Kidney (tissue), 14 donors: Measurements from ENCODE around the gene APP. TPM values are rescaled to one million over a fixed set of nuclear protein-coding genes. Genes with fewer than 3 reads are reported as not detected.
"Not testable (repeated sequence)": the region's sequence is repeated elsewhere in the genome, so short reads cannot be mapped to it uniquely, and the experiment has no call there.

ENCODE experiments used
- DNase-seq, 5 donors: peaks; one replicate each; pipeline ENCODE4 v3.0.0-alpha.2; 2013 to 2020
- FAIRE-seq: peaks from 2 replicates; lab custom pipeline; 2012; peaks lifted over from hg19 to GRCh38; lab: Jason Lieb, UNC
- H3K27ac ChIP-seq, 2 donors: one replicate each; pipeline ENCODE4 v1.7.0; 2013; ENCODE audit warnings: low read depth in 2 of 2, low read length in 2 of 2, inconsistent platforms in 1 of 2
- H3K27me3 ChIP-seq: one replicate; pipeline ENCODE4 v1.7.1; 2013; ENCODE audit warnings: low read length, inconsistent platforms; ENCODE audit not compliant: control insufficient read depth, insufficient read depth
- H3K36me3 ChIP-seq, 3 donors: one replicate each; pipeline versions ENCODE4 v1.7.0 to v1.7.1; 2013; ENCODE audit warnings: low read length in 3 of 3, control low read depth in 1 of 3, inconsistent platforms in 1 of 3; ENCODE audit not compliant: insufficient read depth in 3 of 3, control insufficient read depth in 2 of 3
- H3K4me1 ChIP-seq, 3 donors: one replicate each; pipeline versions ENCODE4 v1.7.0 to v1.7.1; 2013; ENCODE audit warnings: low read length in 3 of 3, inconsistent platforms in 1 of 3, low read depth in 1 of 3; ENCODE audit not compliant: control insufficient read depth in 2 of 3, insufficient read depth in 2 of 3
- H3K4me3 ChIP-seq, 3 donors: one replicate each; pipeline versions ENCODE4 v1.7.0 to v1.8.1; 2013; ENCODE audit warnings: low read length in 3 of 3, control low read depth in 1 of 3, inconsistent platforms in 1 of 3
- H3K9ac ChIP-seq, 3 donors: one replicate each; pipeline versions ENCODE4 v1.7.0 to v1.7.1; 2013; ENCODE audit warnings: low read length in 3 of 3, control low read depth in 1 of 3, inconsistent platforms in 1 of 3
- H3K9me3 ChIP-seq, 3 donors: one replicate each; pipeline versions ENCODE4 v1.7.0 to v1.7.1; 2013; ENCODE audit warnings: low read length in 3 of 3, control low read depth in 1 of 3, inconsistent platforms in 1 of 3; ENCODE audit not compliant: control insufficient read depth in 2 of 3, insufficient read depth in 1 of 3
- CTCF ChIP-seq: IDR thresholded peaks from 3 replicates; pipeline ENCODE4 v1.5.1; 2012; ENCODE audit warnings: mild to moderate bottlenecking, moderate library complexity, borderline replicate concordance; ENCODE audit not compliant: insufficient read depth; ENCODE audit errors: extremely low read depth
- intact Hi-C: fragments of 100-400 bp; cut with DNase I; formaldehyde crosslinking; loops from one replicate; pipeline ENCODE4 v1.11.1; 2022
- polyA plus RNA-seq: library from polyadenylated mRNA; stranded (reverse); fragments of 350-450 nt; fragmentation: Illumina TruSeq; extraction: RNeasy Lipid Tissue Mini Kit (QIAGEN cat#74804); gene quantifications from one replicate; pipeline ENCODE4 v1.2.3, GENCODE V29; 2014; ENCODE audit warnings: low read depth, low replicate concordance; ENCODE audit not compliant: insufficient read depth
- total RNA-seq: library from RNA; stranded (reverse); fragmentation: NEBNext Ultra II Directional; extraction: Animal tissue kit (Norgen Biotek cat#: 25700); gene quantifications from one replicate; pipeline ENCODE4 v1.2.1, GENCODE V29; 2021
- donor health status: control.
- donor health status: control.
- donor health status: control.
- donor health status: control.
- donor health status: control.
- donor health status: DM: yes; HTN: yes; CAD: no.
- donor health status: Normal renal cell carcinoma (clear cell type).

The APP gene
- total and polyA plus RNA-seq, 2 donors from 2014 or later = 472 to 1,303 TPM

DNA sequence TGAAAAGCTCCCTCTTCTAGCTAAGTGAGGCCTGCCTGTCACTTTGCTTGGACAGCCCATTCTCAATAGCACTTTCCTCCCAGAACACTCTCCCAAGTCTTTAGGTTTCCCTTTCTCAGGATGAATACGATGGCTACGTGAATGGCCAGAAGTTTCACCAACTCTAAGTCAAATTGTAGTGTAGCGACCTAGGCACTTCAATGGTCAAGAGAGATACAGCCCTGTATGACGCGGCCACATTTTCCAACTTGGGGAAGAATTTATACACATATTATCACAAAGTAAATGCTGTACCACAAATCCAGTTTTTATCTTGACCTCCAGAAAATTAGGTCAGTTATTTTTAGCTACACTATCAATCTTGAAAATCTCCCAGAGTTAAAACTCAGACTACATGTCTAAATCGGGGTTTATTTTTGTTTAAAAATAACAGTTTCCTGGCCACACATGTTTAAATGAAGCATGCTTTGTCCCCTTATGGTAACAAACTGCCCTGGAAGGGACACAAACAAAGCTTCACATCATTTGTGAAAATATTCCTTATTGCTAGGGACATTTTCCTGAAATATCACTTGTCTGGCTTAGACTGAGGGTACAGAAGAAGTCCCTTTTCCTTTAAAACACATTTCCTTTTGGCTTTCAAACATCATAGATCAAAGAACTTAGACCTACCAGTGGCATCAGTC, 243.2 kb downstream of the APP start:
- FAIRE-seq (no peak), DNase-seq (no peak)
- H3K4me3 ChIP-seq = peak overlapping the region in 1 of 3 donors; percentile 8
- H3K9ac ChIP-seq = no peak overlapping the region
- H3K27ac ChIP-seq = peak overlapping the region; percentile 37 to 87
- no peaks in the 10 kb centered on the region for H3K9me3 ChIP-seq
- H3K4me1 ChIP-seq = peaks cover 0 to 17% (median 12%) of the 10 kb centered on the region in 3 donors
- no peak for TF ChIP-seq CTCF
- H3K36me3 ChIP-seq = no peaks in the 10 kb centered on the region
- H3K27me3 ChIP-seq = no peaks in the 10 kb centered on the region
- intact Hi-C loops = no loop called here

- peak; percentile 49 for FAIRE-seq
- DNase-seq = peak in 1 of 5 donors; percentile 53
- peak overlapping the region; percentile 54 to 86 for H3K27ac ChIP-seq
- no peaks in the 10 kb centered on the region for H3K27me3 ChIP-seq
- peaks cover 0 to 14% (median 12%) of the 10 kb centered on the region in 3 donors for H3K4me1 ChIP-seq
- no peak for TF ChIP-seq CTCF
- no peaks in the 10 kb centered on the region for H3K36me3 ChIP-seq
- no peak overlapping the region for H3K4me3 ChIP-seq
- no peaks in the 10 kb centered on the region for H3K9me3 ChIP-seq
- intact Hi-C loops = no loop called here
- H3K9ac ChIP-seq = no peak overlapping the region
Observed at GRCh38 chr21:25925936-25926335, 244.6 kb downstream of the APP start.

DNA sequence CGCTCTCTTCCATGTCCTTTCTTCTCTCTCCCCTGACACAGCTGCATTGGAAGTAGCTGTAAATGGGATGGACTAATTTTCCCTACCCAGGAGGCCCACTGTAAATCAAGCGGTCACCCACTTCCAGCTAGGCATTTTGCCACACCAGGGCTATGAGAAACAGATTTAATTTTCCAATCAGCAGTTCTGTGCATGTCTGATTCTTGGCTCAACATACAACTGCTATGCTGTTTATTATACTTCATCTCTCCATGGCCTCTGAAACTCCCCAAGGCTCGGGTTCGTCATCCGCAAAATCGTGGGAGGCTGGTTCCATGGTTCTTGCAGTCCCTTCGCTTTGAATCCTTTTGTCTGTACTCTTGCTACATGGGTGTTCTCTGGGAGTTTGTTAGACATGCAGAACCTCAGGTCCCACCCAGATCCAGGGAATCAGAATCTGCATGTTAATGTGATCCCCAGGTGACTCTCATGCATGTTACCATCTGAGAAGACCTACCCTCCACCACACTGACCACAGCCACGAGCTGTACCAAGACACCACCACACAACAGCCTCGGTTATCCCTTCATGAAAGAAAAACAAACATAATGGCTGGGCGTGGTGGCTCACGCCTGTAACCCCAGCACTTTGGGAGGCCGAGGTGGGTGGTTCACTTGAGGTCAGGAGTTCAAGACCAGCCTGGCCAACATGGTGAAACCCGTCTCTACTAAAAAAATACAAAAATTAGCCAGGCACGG, 245.3 kb downstream of the APP start:
- DNase-seq = no peak
- intact Hi-C loops = no loop called here
- FAIRE-seq = no peak

GRCh38 chr21:25918152-25918551, 252.4 kb downstream of the APP start:
- DNase-seq, H3K4me1 ChIP-seq, H3K27ac ChIP-seq, FAIRE-seq, H3K9ac ChIP-seq, H3K9me3 ChIP-seq, H3K27me3 ChIP-seq, intact Hi-C loops, H3K36me3 ChIP-seq, H3K4me3 ChIP-seq: not testable (repeated sequence)

More for the DNA sequence above, 245.3 kb downstream of the APP start:
- H3K9ac ChIP-seq = no peak overlapping the region
- no peaks in the 10 kb centered on the region for H3K9me3 ChIP-seq
- H3K4me3 ChIP-seq = no peak overlapping the region
- no peak for TF ChIP-seq CTCF
- no peaks in the 10 kb centered on the region for H3K36me3 ChIP-seq
- no peaks in the 10 kb centered on the region for H3K27me3 ChIP-seq
- H3K4me1 ChIP-seq = peaks cover 0 to 14% (median 12%) of the 10 kb centered on the region in 3 donors
- H3K27ac ChIP-seq = peak overlapping the region; percentile 11 to 86
